GM23338 (cell line): ENCODE data around the gene PDE4D. TPM values are rescaled to one million over a fixed set of nuclear protein-coding genes. Genes with fewer than 3 reads are reported as not detected.

Experiments
- ATAC-seq: fragments of 200-7000 bp; cut with Tn5 transposase; 3 replicates; pipeline ENCODE4 v1.9.1; 2020
- DNase-seq: peaks from one replicate; pipeline ENCODE4 v3.0.0-alpha.2; 2015; ENCODE audit warnings: low spot score
- H2AFZ ChIP-seq: fragments of 200-600 bp; sonication (generic); 2 replicates; pipeline ENCODE4 v1.8.0; 2016; ENCODE audit warnings: antibody characterized with exemption, mild to moderate bottlenecking, moderate library complexity
- H3F3A ChIP-seq: fragments of 200-600 bp; sonication (generic); replicated peaks from 2 replicates; pipeline ENCODE4 v1.8.0; 2017; ENCODE audit warnings: antibody characterized with exemption, mixed run types, low read depth
- H3K27ac ChIP-seq: fragments of 200-600 bp; sonication (generic); 2 replicates; pipeline ENCODE4 v1.6.1; 2016; ENCODE audit warnings: low read depth
- H3K27me3 ChIP-seq: fragments of 200-600 bp; sonication (generic); 2 replicates; pipeline ENCODE4 v1.8.0; 2016; ENCODE audit warnings: mild to moderate bottlenecking, mixed run types, moderate library complexity; ENCODE audit not compliant: insufficient read depth
- H3K36me3 ChIP-seq: fragments of 200-600 bp; sonication (generic); 2 replicates; pipeline ENCODE4 v1.8.0; 2016; ENCODE audit warnings: mild to moderate bottlenecking; ENCODE audit not compliant: insufficient read depth
- H3K4me1 ChIP-seq: fragments of 200-600 bp; sonication (generic); 2 replicates; pipeline ENCODE4 v1.8.0; 2016; ENCODE audit warnings: mild to moderate bottlenecking, moderate library complexity; ENCODE audit not compliant: insufficient read depth
- H3K4me2 ChIP-seq: fragments of 200-600 bp; sonication (generic); 2 replicates; pipeline ENCODE4 v1.7.1; 2017; ENCODE audit warnings: mixed run types
- H3K4me3 ChIP-seq: fragments of 200-600 bp; sonication (generic); 2 replicates; pipeline ENCODE4 v1.6.1; 2016; ENCODE audit warnings: mixed run types
- H3K79me2 ChIP-seq: fragments of 200-600 bp; sonication (generic); replicated peaks from 2 replicates; pipeline ENCODE4 v1.8.0; 2017; ENCODE audit warnings: mild to moderate bottlenecking; ENCODE audit not compliant: insufficient read depth
- H3K9me2 ChIP-seq: fragments of 200-600 bp; sonication (generic); 2 replicates; pipeline ENCODE4 v1.8.0; 2017; ENCODE audit not compliant: insufficient read depth
- H4K20me1 ChIP-seq: fragments of 200-600 bp; sonication (generic); replicated peaks from 2 replicates; pipeline ENCODE4 v1.8.0; 2017; ENCODE audit warnings: mild to moderate bottlenecking; ENCODE audit not compliant: insufficient read depth
- H3K27ac Mint-ChIP-seq: 2 replicates; pipeline ENCODE4 v1.8.0; 2020; ENCODE audit warnings: inconsistent platforms, mild to moderate bottlenecking, moderate library complexity, mixed read lengths
- H3K27me3 Mint-ChIP-seq: 3 replicates; pipeline ENCODE4 v1.8.0; 2022; ENCODE audit warnings: low read depth, mild to moderate bottlenecking, moderate library complexity, mixed read lengths, inconsistent platforms; ENCODE audit not compliant: insufficient read depth, poor library complexity
- H3K36me3 Mint-ChIP-seq: 3 replicates; pipeline ENCODE4 v1.8.0; 2021; ENCODE audit warnings: low read depth, mild to moderate bottlenecking, inconsistent platforms, moderate library complexity, mixed read lengths
- H3K4me1 Mint-ChIP-seq: 3 replicates; pipeline ENCODE4 v1.8.0; 2020; ENCODE audit warnings: mild to moderate bottlenecking, inconsistent platforms, mixed read lengths
- H3K4me3 Mint-ChIP-seq: 3 replicates; pipeline ENCODE4 v1.8.0; 2021; ENCODE audit warnings: moderate library complexity, mild to moderate bottlenecking, inconsistent platforms, mixed read lengths
- H3K9me3 Mint-ChIP-seq: 3 replicates; pipeline ENCODE4 v1.8.0; 2020; ENCODE audit warnings: moderate library complexity, mild to moderate bottlenecking, inconsistent platforms, mixed read lengths
- EZH2 ChIP-seq: fragments of 200-600 bp; sonication (generic); IDR thresholded peaks from one replicate; pipeline ENCODE4 v1.8.0; 2017; ENCODE audit warnings: antibody characterized with exemption, mild to moderate bottlenecking, low read depth; ENCODE audit not compliant: unreplicated experiment
- EZH2phosphoT487 ChIP-seq: fragments of 200-600 bp; sonication (generic); IDR thresholded peaks from one replicate; pipeline ENCODE4 v1.8.1; 2018; ENCODE audit warnings: antibody characterized with exemption; ENCODE audit not compliant: unreplicated experiment
- JUNB ChIP-seq: IDR thresholded peaks from one replicate; pipeline ENCODE4 v1.6.1; 2016; ENCODE audit warnings: antibody characterized with exemption; ENCODE audit not compliant: unreplicated experiment
- ZNF114 ChIP-seq: fragments of 250-450 bp; sonication (Bioruptor Pico); IDR thresholded peaks from 2 replicates; pipeline ENCODE4 v1.5.0; 2020; ENCODE audit warnings: mild to moderate bottlenecking, moderate library complexity
- polyA plus RNA-seq: library from polyadenylated mRNA; unstranded; fragments of >200 nt; fragmentation: Nextera tagmentation; extraction: Ambion mirVana; gene quantifications from 2 replicates; pipeline ENCODE4 v1.2.1, GENCODE V29; 2016
- total RNA-seq: library from RNA; depleted of rRNA; stranded (reverse); fragments of >200 nt; shearing (Covaris generic); gene quantifications from 2 replicates; pipeline ENCODE4 v1.2.3, GENCODE V29; 2014
- TF ChIP-seq, protein P1 (sequence below): fragments of 250-450 bp; sonication (Bioruptor Pico); IDR thresholded peaks from 2 replicates; pipeline ENCODE4 v1.5.0; 2020; ENCODE audit warnings: mild to moderate bottlenecking, moderate library complexity
- TF ChIP-seq, protein P2 (sequence below): IDR thresholded peaks from 2 replicates; pipeline ENCODE4 v1.6.1; 2016; ENCODE audit warnings: antibody characterized with exemption

The PDE4D gene
- total and polyA plus RNA-seq, 2 experiments from 2014 or later = 2.1 to 4.7 TPM

DNA sequence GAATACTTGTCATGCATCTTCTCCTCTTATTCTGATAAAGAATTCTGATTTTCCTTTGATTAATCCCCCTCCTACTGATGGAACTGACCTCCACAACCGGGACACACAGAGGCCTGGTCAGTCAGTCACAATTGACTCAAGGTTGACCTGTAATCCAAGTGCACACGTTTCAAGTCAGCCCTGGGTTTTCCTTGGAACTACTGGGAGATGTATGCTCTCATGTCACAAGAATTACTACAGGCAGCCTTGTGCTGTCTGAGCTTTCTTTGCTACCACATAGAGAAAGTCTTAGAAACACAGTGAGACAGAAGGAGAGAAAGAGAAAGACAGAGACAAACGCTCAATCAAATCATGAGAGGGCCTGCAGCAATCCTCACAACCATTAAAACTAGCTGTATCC, 345.8 kb downstream of the PDE4D start:
- Histone ChIP-seq H4K20me1 (no peaks in the 10 kb centered on the region), H3K79me2 (no peaks in the 10 kb centered on the region), H3K36me3 (no peaks in the 10 kb centered on the region), H3K27ac (no peak overlapping the region), H3F3A (no peaks in the 10 kb centered on the region), H3K4me2 (no peak overlapping the region), H3K27me3 (no peaks in the 10 kb centered on the region), H2AFZ (peak overlapping the region; percentile 75; the same call in 1 of the 2 replicates), H3K9me2 (no peaks in the 10 kb centered on the region), H3K4me3 (no peak overlapping the region), H3K4me1 (peaks cover 9% of the 10 kb centered on the region; the same call in 1 of the 2 replicates)
- TF ChIP-seq EZH2phosphoT487 (no peak), JUNB (no peak), EZH2 (no peak), ZNF114 (CRISPR knock-in tag) (no peak)
- TF ChIP-seq, protein P1, sequence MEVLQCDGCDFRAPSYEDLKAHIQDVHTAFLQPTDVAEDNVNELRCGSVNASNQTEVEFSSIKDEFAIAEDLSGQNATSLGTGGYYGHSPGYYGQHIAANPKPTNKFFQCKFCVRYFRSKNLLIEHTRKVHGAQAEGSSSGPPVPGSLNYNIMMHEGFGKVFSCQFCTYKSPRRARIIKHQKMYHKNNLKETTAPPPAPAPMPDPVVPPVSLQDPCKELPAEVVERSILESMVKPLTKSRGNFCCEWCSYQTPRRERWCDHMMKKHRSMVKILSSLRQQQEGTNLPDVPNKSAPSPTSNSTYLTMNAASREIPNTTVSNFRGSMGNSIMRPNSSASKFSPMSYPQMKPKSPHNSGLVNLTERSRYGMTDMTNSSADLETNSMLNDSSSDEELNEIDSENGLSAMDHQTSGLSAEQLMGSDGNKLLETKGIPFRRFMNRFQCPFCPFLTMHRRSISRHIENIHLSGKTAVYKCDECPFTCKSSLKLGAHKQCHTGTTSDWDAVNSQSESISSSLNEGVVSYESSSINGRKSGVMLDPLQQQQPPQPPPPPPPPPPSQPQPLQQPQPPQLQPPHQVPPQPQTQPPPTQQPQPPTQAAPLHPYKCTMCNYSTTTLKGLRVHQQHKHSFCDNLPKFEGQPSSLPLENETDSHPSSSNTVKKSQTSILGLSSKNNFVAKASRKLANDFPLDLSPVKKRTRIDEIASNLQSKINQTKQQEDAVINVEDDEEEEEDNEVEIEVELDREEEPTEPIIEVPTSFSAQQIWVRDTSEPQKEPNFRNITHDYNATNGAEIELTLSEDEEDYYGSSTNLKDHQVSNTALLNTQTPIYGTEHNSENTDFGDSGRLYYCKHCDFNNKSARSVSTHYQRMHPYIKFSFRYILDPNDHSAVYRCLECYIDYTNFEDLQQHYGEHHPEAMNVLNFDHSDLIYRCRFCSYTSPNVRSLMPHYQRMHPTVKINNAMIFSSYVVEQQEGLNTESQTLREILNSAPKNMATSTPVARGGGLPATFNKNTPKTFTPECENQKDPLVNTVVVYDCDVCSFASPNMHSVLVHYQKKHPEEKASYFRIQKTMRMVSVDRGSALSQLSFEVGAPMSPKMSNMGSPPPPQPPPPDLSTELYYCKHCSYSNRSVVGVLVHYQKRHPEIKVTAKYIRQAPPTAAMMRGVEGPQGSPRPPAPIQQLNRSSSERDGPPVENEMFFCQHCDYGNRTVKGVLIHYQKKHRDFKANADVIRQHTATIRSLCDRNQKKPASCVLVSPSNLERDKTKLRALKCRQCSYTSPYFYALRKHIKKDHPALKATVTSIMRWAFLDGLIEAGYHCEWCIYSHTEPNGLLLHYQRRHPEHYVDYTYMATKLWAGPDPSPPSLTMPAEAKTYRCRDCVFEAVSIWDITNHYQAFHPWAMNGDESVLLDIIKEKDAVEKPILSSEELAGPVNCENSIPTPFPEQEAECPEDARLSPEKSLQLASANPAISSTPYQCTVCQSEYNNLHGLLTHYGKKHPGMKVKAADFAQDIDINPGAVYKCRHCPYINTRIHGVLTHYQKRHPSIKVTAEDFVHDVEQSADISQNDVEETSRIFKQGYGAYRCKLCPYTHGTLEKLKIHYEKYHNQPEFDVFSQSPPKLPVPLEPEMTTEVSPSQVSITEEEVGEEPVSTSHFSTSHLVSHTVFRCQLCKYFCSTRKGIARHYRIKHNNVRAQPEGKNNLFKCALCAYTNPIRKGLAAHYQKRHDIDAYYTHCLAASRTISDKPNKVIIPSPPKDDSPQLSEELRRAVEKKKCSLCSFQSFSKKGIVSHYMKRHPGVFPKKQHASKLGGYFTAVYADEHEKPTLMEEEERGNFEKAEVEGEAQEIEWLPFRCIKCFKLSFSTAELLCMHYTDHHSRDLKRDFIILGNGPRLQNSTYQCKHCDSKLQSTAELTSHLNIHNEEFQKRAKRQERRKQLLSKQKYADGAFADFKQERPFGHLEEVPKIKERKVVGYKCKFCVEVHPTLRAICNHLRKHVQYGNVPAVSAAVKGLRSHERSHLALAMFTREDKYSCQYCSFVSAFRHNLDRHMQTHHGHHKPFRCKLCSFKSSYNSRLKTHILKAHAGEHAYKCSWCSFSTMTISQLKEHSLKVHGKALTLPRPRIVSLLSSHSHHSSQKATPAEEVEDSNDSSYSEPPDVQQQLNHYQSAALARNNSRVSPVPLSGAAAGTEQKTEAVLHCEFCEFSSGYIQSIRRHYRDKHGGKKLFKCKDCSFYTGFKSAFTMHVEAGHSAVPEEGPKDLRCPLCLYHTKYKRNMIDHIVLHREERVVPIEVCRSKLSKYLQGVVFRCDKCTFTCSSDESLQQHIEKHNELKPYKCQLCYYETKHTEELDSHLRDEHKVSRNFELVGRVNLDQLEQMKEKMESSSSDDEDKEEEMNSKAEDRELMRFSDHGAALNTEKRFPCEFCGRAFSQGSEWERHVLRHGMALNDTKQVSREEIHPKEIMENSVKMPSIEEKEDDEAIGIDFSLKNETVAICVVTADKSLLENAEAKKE (CRISPR knock-in tag) = no peak
- TF ChIP-seq, protein P2, sequence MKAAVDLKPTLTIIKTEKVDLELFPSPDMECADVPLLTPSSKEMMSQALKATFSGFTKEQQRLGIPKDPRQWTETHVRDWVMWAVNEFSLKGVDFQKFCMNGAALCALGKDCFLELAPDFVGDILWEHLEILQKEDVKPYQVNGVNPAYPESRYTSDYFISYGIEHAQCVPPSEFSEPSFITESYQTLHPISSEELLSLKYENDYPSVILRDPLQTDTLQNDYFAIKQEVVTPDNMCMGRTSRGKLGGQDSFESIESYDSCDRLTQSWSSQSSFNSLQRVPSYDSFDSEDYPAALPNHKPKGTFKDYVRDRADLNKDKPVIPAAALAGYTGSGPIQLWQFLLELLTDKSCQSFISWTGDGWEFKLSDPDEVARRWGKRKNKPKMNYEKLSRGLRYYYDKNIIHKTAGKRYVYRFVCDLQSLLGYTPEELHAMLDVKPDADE = no peak
- Mint-ChIP-seq H3K27ac (0 out of 2 replicates have a peak overlapping the region, but pooled peaks have one; percentile 2), H3K9me3 (no peaks in the 10 kb centered on the region), H3K4me1 (peaks cover 12% of the 10 kb centered on the region; the same call in 2 of the 3 replicates), H3K4me3 (no peak overlapping the region), H3K27me3 (peaks cover 2% of the 10 kb centered on the region), H3K36me3 (no peaks in the 10 kb centered on the region)
- DNase-seq (no peak), ATAC-seq (no peak)
